ENCODE data around the gene PACSIN2.

Gene PACSIN2

GRCh38 chr22:42877597-42878340 lies 137.2 kb downstream of the PACSIN2 start:
- TF ChIP-seq TAF1 (IDR thresholded peaks at IDR 0.05; ENCODE audit: borderline replicate concordance, insufficient read depth, low read length): no peak
- no peak for TF ChIP-seq REST (IDR thresholded peaks at IDR 0.05; ENCODE audit: insufficient read depth in 1 of 2, low read depth in 2 of 2, low read length in 2 of 2)
- TF ChIP-seq SIN3A (IDR thresholded peaks at IDR 0.05; ENCODE audit: borderline replicate concordance, insufficient read depth, low read length): no peak
- TF ChIP-seq FOXP2 (optimal IDR thresholded peaks at IDR 0.05; ENCODE audit: borderline replicate concordance, extremely low read depth, extremely low read length, insufficient read depth): no peak
- no peak for TF ChIP-seq POLR2AphosphoS5 (IDR thresholded peaks at IDR 0.05; ENCODE audit: low read depth, low read length)

GRCh38 chr22:42877158-42877557 lies 137.8 kb downstream of the PACSIN2 start:
- TF ChIP-seq REST (IDR thresholded peaks at IDR 0.05; ENCODE audit: insufficient read depth in 1 of 2, low read depth in 2 of 2, low read length in 2 of 2) (no peak), TAF1 (IDR thresholded peaks at IDR 0.05; ENCODE audit: borderline replicate concordance, insufficient read depth, low read length) (no peak), FOXP2 (optimal IDR thresholded peaks at IDR 0.05; ENCODE audit: borderline replicate concordance, extremely low read depth, extremely low read length, insufficient read depth) (no peak), POLR2AphosphoS5 (IDR thresholded peaks at IDR 0.05; ENCODE audit: low read depth, low read length) (no peak), SIN3A (IDR thresholded peaks at IDR 0.05; ENCODE audit: borderline replicate concordance, insufficient read depth, low read length) (no peak)

GRCh38 chr22:42876041-42876440 lies 138.9 kb downstream of the PACSIN2 start:
- TF ChIP-seq POLR2AphosphoS5 (IDR thresholded peaks at IDR 0.05; ENCODE audit: low read depth, low read length): no peak
- TF ChIP-seq SIN3A (IDR thresholded peaks at IDR 0.05; ENCODE audit: borderline replicate concordance, insufficient read depth, low read length): no peak
- no peak for TF ChIP-seq FOXP2 (optimal IDR thresholded peaks at IDR 0.05; ENCODE audit: borderline replicate concordance, extremely low read depth, extremely low read length, insufficient read depth)
- TF ChIP-seq TAF1 (IDR thresholded peaks at IDR 0.05; ENCODE audit: borderline replicate concordance, insufficient read depth, low read length): no peak
- no peak for TF ChIP-seq REST (IDR thresholded peaks at IDR 0.05; ENCODE audit: insufficient read depth in 1 of 2, low read depth in 2 of 2, low read length in 2 of 2)

GRCh38 chr22:42874010-42874409 lies 140.9 kb downstream of the PACSIN2 start:
- no peak for TF ChIP-seq REST (IDR thresholded peaks at IDR 0.05; ENCODE audit: insufficient read depth in 1 of 2, low read depth in 2 of 2, low read length in 2 of 2)
- TF ChIP-seq TAF1 (IDR thresholded peaks at IDR 0.05; ENCODE audit: borderline replicate concordance, insufficient read depth, low read length): no peak
- no peak for TF ChIP-seq FOXP2 (optimal IDR thresholded peaks at IDR 0.05; ENCODE audit: borderline replicate concordance, extremely low read depth, extremely low read length, insufficient read depth)
- TF ChIP-seq POLR2AphosphoS5 (IDR thresholded peaks at IDR 0.05; ENCODE audit: low read depth, low read length): no peak
- TF ChIP-seq SIN3A (IDR thresholded peaks at IDR 0.05; ENCODE audit: borderline replicate concordance, insufficient read depth, low read length): no peak

All from PFSK-1 (cell line).